H9 (cell line): ENCODE measurements around the gene HTRA1. TPM values are rescaled to one million over a fixed set of nuclear protein-coding genes. Genes with fewer than 3 reads are reported as not detected.

Source experiments
- DNase-seq: peaks from one replicate; pipeline ENCODE4 v3.0.0-alpha.2; 2017
- H2AFZ ChIP-seq: one replicate; pipeline ENCODE4 v1.6.1; 2013; ENCODE audit warnings: mild to moderate bottlenecking, low read length, control low read depth, moderate library complexity
- H2AK5ac ChIP-seq: 2 replicates; pipeline ENCODE4 v1.6.1; 2013; ENCODE audit warnings: low read length, control low read depth, mixed read lengths; ENCODE audit not compliant: insufficient read length
- H2BK120ac ChIP-seq: one replicate; pipeline ENCODE4 v1.6.1; 2013; ENCODE audit warnings: low read depth, mild to moderate bottlenecking, low read length, control low read depth, inconsistent platforms; ENCODE audit not compliant: poor library complexity, severe bottlenecking
- H2BK12ac ChIP-seq: 2 replicates; pipeline ENCODE4 v1.6.1; 2013; ENCODE audit warnings: low read length, control low read depth, mixed read lengths, low read depth; ENCODE audit not compliant: insufficient read length
- H2BK15ac ChIP-seq: 2 replicates; pipeline ENCODE4 v1.6.1; 2013; ENCODE audit warnings: low read depth, low read length, control low read depth
- H2BK20ac ChIP-seq: one replicate; pipeline ENCODE4 v1.6.1; 2013; ENCODE audit warnings: low read depth, mild to moderate bottlenecking, low read length, control low read depth, inconsistent platforms; ENCODE audit not compliant: poor library complexity, severe bottlenecking
- H2BK5ac ChIP-seq: 2 replicates; pipeline ENCODE4 v1.6.1; 2013; ENCODE audit warnings: low read length, control low read depth, mixed read lengths; ENCODE audit not compliant: insufficient read length
- H3K14ac ChIP-seq: 2 replicates; pipeline ENCODE4 v1.6.1; 2013; ENCODE audit warnings: low read length, control low read depth; ENCODE audit not compliant: insufficient read depth
- H3K18ac ChIP-seq: 2 replicates; pipeline ENCODE4 v1.6.1; 2013; ENCODE audit warnings: low read depth, mild to moderate bottlenecking, mixed read lengths, low read length, control low read depth; ENCODE audit not compliant: insufficient read length
- H3K23ac ChIP-seq: 2 replicates; pipeline ENCODE4 v1.6.1; 2013; ENCODE audit warnings: low read length, control low read depth, mixed read lengths, low read depth; ENCODE audit not compliant: insufficient read length
- H3K23me2 ChIP-seq: 2 replicates; pipeline ENCODE4 v1.6.1; 2013; ENCODE audit warnings: low read depth, mild to moderate bottlenecking, mixed read lengths, low read length, control low read depth; ENCODE audit not compliant: insufficient read length, poor library complexity, severe bottlenecking
- H3K27ac ChIP-seq: 2 replicates; pipeline ENCODE4 v1.5.1; 2013; ENCODE audit warnings: low read length, control low read depth, mixed read lengths, low read depth; ENCODE audit not compliant: insufficient read length
- H3K27me3 ChIP-seq: 2 replicates; pipeline ENCODE4 v1.6.1; 2013; ENCODE audit warnings: low read length, control low read depth, inconsistent platforms; ENCODE audit not compliant: insufficient read depth
- H3K4ac ChIP-seq: 2 replicates; pipeline ENCODE4 v1.6.1; 2013; ENCODE audit warnings: low read depth, mild to moderate bottlenecking, control low read depth, inconsistent platforms, low read length, moderate library complexity
- H3K4me1 ChIP-seq: 2 replicates; pipeline ENCODE4 v1.6.1; 2013; ENCODE audit warnings: low read length, control low read depth, inconsistent platforms; ENCODE audit not compliant: insufficient read depth
- H3K4me2 ChIP-seq: 2 replicates; pipeline ENCODE4 v1.6.1; 2013; ENCODE audit warnings: low read length, control low read depth, mixed read lengths; ENCODE audit not compliant: insufficient read length, insufficient read depth
- H3K56ac ChIP-seq: 2 replicates; pipeline ENCODE4 v1.6.1; 2013; ENCODE audit warnings: low read depth, mild to moderate bottlenecking, mixed read lengths, low read length, control low read depth; ENCODE audit not compliant: insufficient read length
- H3K79me1 ChIP-seq: 2 replicates; pipeline ENCODE4 v1.6.1; 2013; ENCODE audit warnings: low read depth, mild to moderate bottlenecking, moderate library complexity, low read length, control low read depth, inconsistent platforms; ENCODE audit not compliant: insufficient read depth, poor library complexity, severe bottlenecking
- H3K79me2 ChIP-seq: 2 replicates; pipeline ENCODE4 v1.6.1; 2013; ENCODE audit warnings: low read length, control low read depth, inconsistent platforms; ENCODE audit not compliant: insufficient read depth
- H3K9ac ChIP-seq: 2 replicates; pipeline ENCODE4 v1.6.1; 2013; ENCODE audit warnings: low read length, control low read depth, mixed read lengths; ENCODE audit not compliant: insufficient read length; ENCODE audit errors: extremely low read depth
- H3K9me3 ChIP-seq: one replicate; pipeline ENCODE4 v1.6.1; 2013; ENCODE audit warnings: low read depth, low read length, inconsistent platforms; ENCODE audit not compliant: control insufficient read depth
- H3T11ph ChIP-seq: one replicate; pipeline ENCODE4 v1.6.1; 2013; ENCODE audit warnings: mild to moderate bottlenecking, low read length, control low read depth, inconsistent platforms
- H4K20me1 ChIP-seq: one replicate; pipeline ENCODE4 v1.6.1; 2013; ENCODE audit not compliant: control insufficient read depth, insufficient read length, insufficient read depth
- H4K5ac ChIP-seq: 2 replicates; pipeline ENCODE4 v1.6.1; 2013; ENCODE audit warnings: low read depth, mild to moderate bottlenecking, mixed read lengths, low read length, control low read depth; ENCODE audit not compliant: insufficient read length
- H4K8ac ChIP-seq: replicated peaks from 2 replicates; pipeline ENCODE4 v1.6.1; 2013; ENCODE audit warnings: low read length, control low read depth, mixed read lengths, low read depth; ENCODE audit not compliant: insufficient read length
- H4K91ac ChIP-seq: 2 replicates; pipeline ENCODE4 v1.6.1; 2013; ENCODE audit warnings: low read depth, mild to moderate bottlenecking, moderate library complexity, mixed read lengths, low read length, control low read depth; ENCODE audit not compliant: insufficient read length
- H3K27ac Mint-ChIP-seq, 3 experiments: 2 replicates in 2 of 3; 3 replicates in 1 of 3; pipeline ENCODE4 v1.8.0; 2020 to 2021; ENCODE audit warnings: mixed read lengths in 3 of 3, mild to moderate bottlenecking in 1 of 3, moderate library complexity in 1 of 3
- H3K27me3 Mint-ChIP-seq: 2 replicates; pipeline ENCODE4 v1.8.0; 2021; ENCODE audit warnings: low read depth, mild to moderate bottlenecking, moderate library complexity, mixed read lengths
- H3K36me3 Mint-ChIP-seq, 3 experiments: 2 replicates in 2 of 3; 3 replicates in 1 of 3; pipeline ENCODE4 v1.8.0; 2020 to 2021; ENCODE audit warnings: low read depth in 3 of 3, mixed read lengths in 3 of 3; ENCODE audit not compliant: insufficient read depth in 1 of 3
- H3K4me1 Mint-ChIP-seq, 2 experiments: 2 replicates each; pipeline ENCODE4 v1.8.0; 2020; ENCODE audit warnings: mixed read lengths in 2 of 2
- H3K4me3 Mint-ChIP-seq, 2 experiments: 2 replicates in 1 of 2; 3 replicates in 1 of 2; pipeline ENCODE4 v1.8.0; 2020 to 2021; ENCODE audit warnings: mild to moderate bottlenecking in 2 of 2, mixed read lengths in 2 of 2, moderate library complexity in 1 of 2
- H3K9me3 Mint-ChIP-seq, 2 experiments: 2 replicates in 1 of 2; 3 replicates in 1 of 2; pipeline ENCODE4 v1.8.0; 2020; ENCODE audit warnings: mild to moderate bottlenecking in 2 of 2, mixed read lengths in 2 of 2, moderate library complexity in 1 of 2
- CTCF ChIP-seq: fragments of 200-600 bp; sonication (generic); conservative IDR thresholded peaks from 3 replicates; pipeline ENCODE4 v1.8.0; 2021; ENCODE audit warnings: antibody characterized with exemption, mild to moderate bottlenecking
- WGBS: extraction: QIAGEN DNeasy Blood & Tissue Kit; methylation state at CpG from one replicate; pipeline ENCODE4 v1.1.7; 2013; ENCODE audit warnings: missing lambda C conversion rate, low lambda C conversion rate, mixed read lengths; ENCODE audit not compliant: insufficient read length; ENCODE audit errors: extremely low coverage; 5-methylcytosine and 5-hydroxymethylcytosine counted together
- total RNA-seq: library from RNA; stranded (reverse); gene quantifications from 2 replicates; pipeline ENCODE4 v1.2.1, GENCODE V29; 2021

HTRA1 gene
- total RNA-seq, 1 experiment from 2014 or later = 11.1 TPM

GRCh38 chr10:122463466-122464249 lies 2.3 kb downstream of the HTRA1 start:
- Histone ChIP-seq H2BK15ac (no peak overlapping the region), H2BK12ac (no peak overlapping the region), H4K20me1 (no peaks in the 10 kb centered on the region), H3K9ac (no peak overlapping the region), H2BK120ac (no peak overlapping the region), H3K79me2 (no peaks in the 10 kb centered on the region), H3K27me3 (peaks cover 30% of the 10 kb centered on the region), H2AFZ (no peak overlapping the region), H3K27ac (no peak overlapping the region), H2AK5ac (no peak overlapping the region), H3K14ac (no peak overlapping the region), H3K18ac (no peak overlapping the region), H3K4me1 (no peaks in the 10 kb centered on the region), H2BK20ac (no peak overlapping the region), H3K23me2 (peaks cover 17% of the 10 kb centered on the region), H3K23ac (no peak overlapping the region), H4K91ac (no peak overlapping the region), H2BK5ac (no peak overlapping the region), H4K8ac (no peak overlapping the region), H3K9me3 (no peaks in the 10 kb centered on the region), H3K4me2 (peak overlapping the region; percentile 61), H3K4ac (no peak overlapping the region), H3K79me1 (no peaks in the 10 kb centered on the region), H3T11ph (no peak overlapping the region), H4K5ac (no peak overlapping the region), H3K56ac (no peak overlapping the region)
- Mint-ChIP-seq H3K36me3 (0 out of 7 replicates have a peak, but pooled peaks cover 0 to 3% (median 0%) of the 10 kb centered on the region in 3 experiments), H3K4me1 (peaks cover 16 to 32% of the 10 kb centered on the region in 2 experiments), H3K27me3 (peaks cover 79% of the 10 kb centered on the region), H3K27ac (no peak overlapping the region), H3K9me3 (no peaks in the 10 kb centered on the region; a peak in 2 of 5 replicates), H3K4me3 (peak overlapping the region in 1 of 2 experiments; percentile 81; a peak in 3 of 5 replicates)
- no CpG with 5 or more reads among the region's 17 CpGs for WGBS
- no peak for DNase-seq
- no peak for TF ChIP-seq CTCF
